Muscle layer of colon (tissue), 2 donors: ENCODE data around the gene HIGD1B.
A peak's percentile ranks its signal among the peaks of the same experiment; 100 is the strongest.
"Not testable (repeated sequence)": the region's sequence is repeated elsewhere in the genome, so short reads cannot be mapped to it uniquely, and the experiment has no call there.

Experiments used
- H3K27ac ChIP-seq: one replicate; pipeline ENCODE4 v1.7.0; 2013; ENCODE audit warnings: low read depth, mild to moderate bottlenecking, low read length, moderate library complexity
- H3K27me3 ChIP-seq, 2 donors: one replicate each; pipeline ENCODE4 v1.7.0; 2013; ENCODE audit warnings: low read length in 2 of 2, mild to moderate bottlenecking in 2 of 2; ENCODE audit not compliant: insufficient read depth in 2 of 2, control insufficient read depth in 1 of 2
- H3K36me3 ChIP-seq: one replicate; pipeline ENCODE4 v1.7.0; 2013; ENCODE audit warnings: mild to moderate bottlenecking, low read length; ENCODE audit not compliant: insufficient read depth
- H3K4me1 ChIP-seq: one replicate; pipeline ENCODE4 v1.7.0; 2013; ENCODE audit warnings: mild to moderate bottlenecking, low read length; ENCODE audit not compliant: insufficient read depth
- H3K4me3 ChIP-seq, 2 donors: one replicate each; pipeline ENCODE4 v1.7.0; 2013; ENCODE audit warnings: low read length in 2 of 2, low read depth in 1 of 2, mild to moderate bottlenecking in 1 of 2, moderate library complexity in 1 of 2
- H3K9ac ChIP-seq: one replicate; pipeline ENCODE4 v1.7.0; 2013; ENCODE audit warnings: low read length
- H3K9me3 ChIP-seq: one replicate; pipeline ENCODE4 v1.7.0; 2013; ENCODE audit warnings: mild to moderate bottlenecking, low read length
- donor health status: abdominal sarcoma.
- donor health status: Adenocarcinoma of cecum.

HIGD1B gene

DNA sequence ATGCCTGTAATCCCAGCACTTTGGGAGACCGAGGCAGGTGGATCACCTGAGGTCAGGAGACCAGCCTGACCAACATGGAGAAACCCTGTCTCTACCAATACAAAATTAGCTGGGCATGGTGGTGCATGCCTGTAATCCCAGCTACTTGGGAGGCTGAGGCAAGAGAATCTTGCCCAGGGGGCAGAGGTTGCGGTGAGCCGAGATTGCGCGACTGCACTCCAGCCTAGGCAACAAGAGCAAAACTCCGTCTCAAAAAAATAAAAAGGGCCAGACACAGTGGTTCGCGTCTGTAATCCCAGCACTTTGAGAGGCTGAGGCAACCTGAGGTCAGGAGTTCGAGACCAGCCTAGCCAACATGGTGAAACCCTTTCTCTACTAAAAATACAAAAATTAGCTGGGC lies 22.4 kb upstream of the HIGD1B start:
- not testable (repeated sequence) for H3K27me3 ChIP-seq, H3K9ac ChIP-seq, H3K9me3 ChIP-seq, H3K4me1 ChIP-seq, H3K36me3 ChIP-seq, H3K4me3 ChIP-seq
- H3K27ac ChIP-seq: peak overlapping the region; percentile 61

DNA sequence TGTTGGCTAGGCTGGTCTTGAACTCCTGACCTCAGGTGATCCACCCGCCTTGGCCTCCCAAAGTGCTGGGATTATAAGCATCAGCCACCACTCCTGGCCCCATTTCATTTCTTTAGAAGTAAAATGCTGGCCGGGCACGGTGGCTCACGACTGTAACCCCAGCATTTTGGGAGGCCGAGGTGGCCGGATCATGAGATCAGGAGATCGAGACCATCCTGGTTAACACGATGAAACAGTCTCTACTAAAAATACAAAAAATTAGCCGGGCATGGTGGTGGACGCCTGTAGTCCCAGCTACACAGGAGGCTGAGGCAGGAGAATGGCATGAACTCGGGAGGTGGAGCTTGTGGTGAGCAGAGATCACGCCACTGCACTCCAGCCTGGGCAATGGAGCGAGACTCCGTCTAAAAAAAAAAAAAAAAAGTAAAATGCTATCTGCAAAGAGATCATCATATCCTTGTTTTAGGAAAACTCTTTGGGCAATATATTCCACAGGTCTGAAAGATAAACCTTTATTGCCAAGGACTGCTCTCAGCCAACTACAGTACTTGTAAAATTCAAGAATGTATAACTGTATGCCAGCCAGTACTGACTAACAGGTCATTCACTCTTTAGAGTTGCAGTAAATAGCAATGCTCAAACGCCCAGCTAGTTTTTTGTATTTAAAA lies 21.4 kb upstream of the HIGD1B start:
- H3K4me3 ChIP-seq: no peak overlapping the region
- peaks cover 0 to 9% of the 10 kb centered on the region in 2 donors for H3K27me3 ChIP-seq
- no peaks in the 10 kb centered on the region for H3K36me3 ChIP-seq
- peak overlapping the region; percentile 61 for H3K27ac ChIP-seq
- H3K4me1 ChIP-seq: no peaks in the 10 kb centered on the region
- no peak overlapping the region for H3K9ac ChIP-seq
- H3K9me3 ChIP-seq: no peaks in the 10 kb centered on the region

DNA sequence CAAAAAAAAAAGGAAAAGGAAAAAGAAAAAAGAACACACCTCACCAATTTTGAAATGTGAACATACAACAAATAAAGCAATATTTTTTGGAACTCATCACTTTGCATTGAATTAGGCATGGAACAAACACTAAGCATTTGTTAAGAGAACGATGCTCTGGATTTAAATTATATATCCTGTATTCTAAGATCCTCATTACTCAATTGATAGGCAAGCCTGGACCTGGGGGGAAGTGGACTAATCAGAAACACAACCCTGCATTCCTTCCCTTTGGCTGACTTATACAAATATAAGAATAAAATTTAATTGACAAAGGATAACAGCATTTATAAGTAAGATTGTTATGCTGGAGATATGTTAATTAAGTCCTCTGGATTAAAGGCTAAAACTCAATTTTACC lies 19.8 kb upstream of the HIGD1B start:
- Histone ChIP-seq H3K36me3 (no peaks in the 10 kb centered on the region), H3K27ac (peak overlapping the region; percentile 36), H3K9me3 (no peaks in the 10 kb centered on the region), H3K4me1 (no peaks in the 10 kb centered on the region), H3K9ac (peak overlapping the region; percentile 80), H3K27me3 (peaks cover 0 to 11% of the 10 kb centered on the region in 2 donors), H3K4me3 (peak overlapping the region; percentile 58 to 80)

DNA sequence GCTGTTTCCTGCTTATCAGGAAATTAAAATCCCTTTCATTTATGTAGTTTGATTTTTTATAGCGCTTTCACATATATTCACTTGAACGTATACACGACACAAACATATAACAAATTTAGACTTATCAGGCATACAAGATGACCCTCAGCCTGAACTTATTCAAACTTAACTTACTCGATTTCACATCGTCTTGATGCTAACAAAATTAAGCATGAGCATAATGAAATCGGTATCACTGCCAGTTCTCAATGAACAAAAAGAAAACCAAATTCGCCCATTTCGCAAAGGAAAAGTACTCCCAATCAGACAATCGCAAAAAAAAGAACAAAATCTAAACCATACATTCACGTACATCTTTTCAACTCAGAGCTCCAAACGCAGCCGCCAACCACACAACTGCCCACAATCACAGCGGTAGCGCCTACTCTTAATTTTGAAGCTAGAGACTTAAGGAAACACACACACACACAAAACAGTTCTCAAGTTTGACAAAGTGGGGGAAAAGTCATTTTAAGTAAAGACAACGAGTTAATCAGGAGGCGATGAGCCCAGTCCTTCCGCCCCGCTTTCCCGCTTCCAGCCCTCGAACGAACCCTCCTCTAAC lies 18.7 kb upstream of the HIGD1B start:
- Histone ChIP-seq H3K9me3 (no peaks in the 10 kb centered on the region), H3K9ac (peak overlapping the region; percentile 80), H3K27me3 (peaks cover 0 to 11% of the 10 kb centered on the region in 2 donors), H3K27ac (peak overlapping the region; percentile 36), H3K36me3 (no peaks in the 10 kb centered on the region), H3K4me1 (no peaks in the 10 kb centered on the region), H3K4me3 (peak overlapping the region; percentile 58 to 80)

DNA sequence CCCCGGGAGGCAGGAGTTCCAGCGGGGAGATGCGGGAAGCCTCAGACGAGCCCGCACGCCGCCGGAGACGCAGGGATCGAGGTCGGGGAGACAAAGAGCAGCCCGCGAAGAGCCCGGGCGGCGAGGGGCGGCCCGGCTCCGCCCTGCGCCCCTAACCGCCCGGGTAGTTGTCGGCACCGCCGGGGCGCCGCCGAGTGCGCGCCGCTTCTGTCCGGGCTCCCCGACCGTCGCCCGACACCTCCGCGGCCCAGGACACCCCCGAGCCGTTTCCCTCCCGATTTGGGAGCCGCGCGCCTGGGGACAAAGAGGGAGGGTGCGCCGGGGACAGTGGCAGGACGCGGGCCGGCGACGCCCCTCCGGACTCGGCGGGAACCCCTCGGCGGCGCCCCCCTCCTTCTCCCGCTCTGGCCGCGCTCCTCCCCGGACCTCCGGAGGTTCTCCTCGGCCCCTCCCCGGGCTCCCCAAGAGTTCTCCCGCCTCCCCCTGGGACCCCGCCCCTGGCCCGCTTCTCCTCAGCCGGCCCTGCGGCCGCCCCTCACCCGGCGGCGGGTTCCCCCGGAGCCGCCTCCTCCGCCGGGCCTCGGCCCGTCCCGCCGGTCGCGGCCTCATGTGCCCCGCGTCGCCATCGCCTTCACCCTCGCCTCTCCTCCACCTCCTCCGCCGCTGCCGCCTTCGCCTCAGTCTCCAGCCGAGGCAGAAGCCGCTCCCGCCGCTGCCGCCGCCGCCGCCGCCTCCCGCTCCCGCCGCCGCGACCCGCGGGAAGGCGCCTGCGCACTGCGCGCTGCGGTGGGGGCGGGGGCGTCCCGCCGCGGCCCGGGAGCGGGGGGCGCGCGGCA lies 17.9 kb upstream of the HIGD1B start, which contains the start of gene GJC1:
Gene GJC1 (minus strand): TSS at position 765 of the 836 bp plus-strand sequence. CDS start 24,470 bp downstream, outside the sequence.
- no peaks in the 10 kb centered on the region for H3K4me1 ChIP-seq
- no peaks in the 10 kb centered on the region for H3K36me3 ChIP-seq
- peak within 1 kb of the TSS; percentile 58 to 80 for H3K4me3 ChIP-seq
- peak within 1 kb of the TSS; percentile 80 for H3K9ac ChIP-seq
- peak within 1 kb of the TSS; percentile 82 for H3K27ac ChIP-seq
- H3K27me3 ChIP-seq: peaks cover 0 to 11% of the 10 kb centered on the region in 2 donors
- no peaks in the 10 kb centered on the region for H3K9me3 ChIP-seq

DNA sequence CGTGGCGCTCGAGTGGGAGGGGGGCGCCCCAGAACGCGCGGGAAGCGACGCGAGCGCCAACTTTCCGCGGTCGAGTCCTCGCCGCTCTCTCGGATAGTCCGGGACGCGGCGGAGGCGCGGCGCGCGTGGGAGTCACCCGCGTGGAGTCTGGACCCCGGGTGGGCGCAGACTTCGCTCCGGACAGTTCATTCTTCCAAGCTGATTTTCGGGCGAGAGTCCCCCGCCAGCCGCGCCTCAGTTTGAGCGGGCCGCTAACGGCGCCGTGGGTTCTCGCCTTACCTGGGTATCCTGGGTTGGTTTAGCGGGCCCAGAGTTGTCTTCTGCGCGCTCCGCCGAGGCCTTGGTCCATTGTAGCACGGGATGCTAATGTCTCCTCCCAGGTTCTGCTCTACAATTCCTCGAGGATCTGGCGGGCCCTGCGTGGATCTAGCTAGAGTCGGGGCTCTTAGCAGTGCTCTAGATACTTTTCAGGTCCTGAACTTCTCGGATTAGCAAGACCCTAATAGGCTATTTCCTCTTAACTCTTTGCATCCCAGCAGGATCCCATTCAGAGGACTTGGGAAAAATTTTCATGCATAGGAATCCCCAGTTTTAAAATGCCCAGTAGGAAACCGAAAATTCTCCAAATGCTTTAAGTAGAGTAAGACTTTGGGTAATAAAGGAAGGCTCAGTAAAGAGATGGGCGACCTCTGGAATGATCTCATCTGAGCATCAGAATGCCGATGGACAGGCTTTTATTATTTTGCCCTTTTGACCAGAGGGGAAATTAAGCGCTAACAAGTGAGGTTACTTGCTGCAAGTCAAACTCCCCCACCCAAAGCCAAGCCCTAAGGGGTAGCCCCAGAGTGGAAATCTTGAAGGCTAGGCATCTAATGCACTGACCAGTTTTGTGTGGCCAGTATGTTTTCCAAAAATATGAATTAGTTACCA lies 17.1 kb upstream of the HIGD1B start:
- Histone ChIP-seq H3K4me1 (no peaks in the 10 kb centered on the region), H3K9ac (no peak overlapping the region), H3K27me3 (peaks cover 0 to 11% of the 10 kb centered on the region in 2 donors), H3K27ac (peak overlapping the region; percentile 82), H3K4me3 (peak overlapping the region; percentile 42 to 80), H3K36me3 (no peaks in the 10 kb centered on the region), H3K9me3 (no peaks in the 10 kb centered on the region)

DNA sequence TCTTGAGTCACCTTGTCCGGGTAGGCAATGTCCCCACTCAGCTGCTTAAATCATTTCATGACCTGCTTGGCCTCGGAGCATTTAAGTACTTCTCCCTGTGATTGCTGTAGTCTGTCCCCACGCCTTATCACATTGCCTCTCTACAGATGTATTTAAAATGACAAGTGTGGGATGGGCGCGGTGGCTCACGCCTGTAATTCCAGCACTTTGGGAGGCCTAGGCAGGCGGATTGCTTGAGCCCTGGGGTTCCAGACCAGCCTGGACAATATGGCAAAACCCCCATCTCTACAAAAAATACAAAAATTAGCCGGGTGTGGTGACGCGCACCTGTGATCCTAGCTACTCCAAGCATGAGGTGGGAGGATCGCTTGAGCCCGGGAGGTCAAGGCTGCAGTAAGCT lies 16.3 kb upstream of the HIGD1B start:
- H3K27ac ChIP-seq: no peak overlapping the region

DNA sequence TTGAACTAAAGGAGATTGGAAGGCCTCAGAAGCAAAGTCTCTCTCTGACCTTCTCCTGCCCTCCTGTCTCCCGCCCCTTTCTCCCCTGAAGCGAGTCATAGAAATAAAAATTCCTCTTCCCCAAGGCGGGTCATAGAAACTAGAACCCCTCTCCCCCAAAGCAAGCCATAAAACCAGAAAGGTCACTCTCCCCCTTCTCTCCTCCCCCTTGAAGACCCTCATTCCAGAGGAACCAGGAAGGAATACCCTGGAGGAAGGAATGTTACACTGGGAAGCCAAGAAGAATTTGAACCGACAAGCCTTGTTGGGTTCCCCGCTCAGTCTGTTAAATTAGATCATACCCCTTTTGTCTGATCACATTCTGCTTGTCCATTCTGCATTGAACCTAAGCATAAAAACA lies 14.9 kb upstream of the HIGD1B start:
- Histone ChIP-seq H3K4me3 (no peak overlapping the region), H3K27me3 (peaks cover 0 to 11% of the 10 kb centered on the region in 2 donors), H3K36me3 (no peaks in the 10 kb centered on the region), H3K27ac (no peak overlapping the region), H3K9ac (no peak overlapping the region), H3K4me1 (no peaks in the 10 kb centered on the region), H3K9me3 (no peaks in the 10 kb centered on the region)

More for the DNA sequence above, 16.3 kb upstream of the HIGD1B start:
- Histone ChIP-seq H3K9ac (no peak overlapping the region), H3K4me3 (no peak overlapping the region), H3K9me3 (no peaks in the 10 kb centered on the region), H3K27me3 (peaks cover 0 to 11% of the 10 kb centered on the region in 2 donors), H3K4me1 (no peaks in the 10 kb centered on the region), H3K36me3 (no peaks in the 10 kb centered on the region)

DNA sequence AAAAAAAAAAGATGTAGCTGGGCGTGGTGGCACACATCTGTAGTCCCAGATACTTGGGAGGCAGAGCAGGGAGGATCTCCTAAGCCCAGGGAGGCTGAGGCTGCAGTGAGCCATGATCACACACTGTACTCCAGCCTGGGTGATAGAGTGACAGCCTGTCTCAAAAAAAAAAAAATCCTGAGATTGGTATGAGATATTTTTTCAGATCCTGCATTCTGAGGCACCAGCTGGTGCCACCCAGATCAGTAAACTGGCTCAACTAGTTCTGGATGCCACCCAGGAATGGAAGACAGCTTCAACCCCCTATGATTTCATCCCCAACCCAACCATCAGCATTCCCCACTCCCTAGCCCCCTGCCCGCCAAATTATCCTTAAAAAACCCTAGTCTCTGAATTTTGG lies 10.5 kb upstream of the HIGD1B start:
- H3K4me1 ChIP-seq: no peaks in the 10 kb centered on the region
- H3K9ac ChIP-seq: no peak overlapping the region
- H3K27ac ChIP-seq: no peak overlapping the region
- no peaks in the 10 kb centered on the region for H3K27me3 ChIP-seq
- H3K9me3 ChIP-seq: no peaks in the 10 kb centered on the region
- no peak overlapping the region for H3K4me3 ChIP-seq
- no peaks in the 10 kb centered on the region for H3K36me3 ChIP-seq

GRCh38 chr17:44840274-44840673 lies 7.4 kb upstream of the HIGD1B start:
- Histone ChIP-seq H3K27me3 (no peaks in the 10 kb centered on the region), H3K4me3 (no peak overlapping the region), H3K36me3 (no peaks in the 10 kb centered on the region), H3K27ac (no peak overlapping the region), H3K4me1 (peaks cover 21% of the 10 kb centered on the region), H3K9ac (no peak overlapping the region), H3K9me3 (no peaks in the 10 kb centered on the region)
